ENCODE data around the gene BIRC2. TPM values are rescaled to one million over a fixed set of nuclear protein-coding genes. Genes with fewer than 3 reads are reported as not detected.
"Not testable (repeated sequence)": the region's sequence is repeated elsewhere in the genome, so short reads cannot be mapped to it uniquely, and the experiment has no call there.

BIRC2 gene
- total and polyA plus RNA-seq, 2 of the 4 experiments (the other 2 are of a cell fraction), result 48.0 to 204 TPM

DNA sequence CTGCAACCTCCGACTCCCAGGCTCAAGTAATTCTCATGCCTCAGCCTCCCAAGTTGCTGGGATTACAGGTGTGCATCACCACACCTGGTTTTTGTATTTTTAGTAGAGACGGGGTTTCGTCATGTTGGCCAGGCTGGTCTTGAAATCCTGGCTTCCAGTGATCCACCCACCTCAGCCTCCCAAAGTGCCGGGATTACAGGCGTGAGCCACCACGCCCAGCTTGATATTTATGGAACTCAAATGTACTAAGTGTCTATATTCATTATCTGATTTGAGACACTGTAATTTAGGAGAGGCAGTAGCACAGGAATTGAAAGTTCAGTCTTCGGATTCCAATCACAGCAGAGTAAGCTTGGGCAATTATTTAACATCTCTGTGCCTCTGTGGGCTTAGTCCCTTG is 5.7 kb upstream of the BIRC2 start:
- in situ Hi-C loops (cut with MboI; ENCODE audit: low sequenced_read_pairs); H4K20me1 ChIP-seq (ENCODE audit: insufficient read depth, low read length); H2AK9ac ChIP-seq (replicated peaks; ENCODE audit: low read depth, low read length, poor library complexity); H3K9me3 ChIP-seq (ENCODE audit: control insufficient read depth, insufficient read depth, low read length); H2BK5ac ChIP-seq (ENCODE audit: low read depth, low read length, poor library complexity, severe bottlenecking); H3K4me3 ChIP-seq (ENCODE audit: insufficient read depth, low read depth, low read length); H4K5ac ChIP-seq (ENCODE audit: low read depth, low read length); H3K14ac ChIP-seq (replicated peaks; ENCODE audit: low read depth, low read length); H3K56ac ChIP-seq (ENCODE audit: extremely low read depth, insufficient read depth, low read length); H3K36me3 ChIP-seq (ENCODE audit: control insufficient read depth, insufficient read depth, low read length); H2AFZ ChIP-seq (replicated peaks; ENCODE audit: low read length, poor library complexity); H3K9me1 ChIP-seq (ENCODE audit: insufficient read depth, low read length); H3K9ac ChIP-seq (ENCODE audit: low read depth, low read length); H3K27me3 ChIP-seq (ENCODE audit: control insufficient read depth, insufficient read depth, low read length); H3K4me1 ChIP-seq (ENCODE audit: control insufficient read depth, insufficient read depth, low read length); DNase-seq; H3K23ac ChIP-seq (ENCODE audit: low read depth, low read length); BruUV-seq (replicated peaks); ATAC-seq (ENCODE audit: low read depth); H3K18ac ChIP-seq (ENCODE audit: low read depth, low read length); dilution Hi-C loops (cut with HindIII; ENCODE audit: low sequenced_read_pairs, unreplicated experiment); H3K4ac ChIP-seq (ENCODE audit: low read depth, low read length); H3K4me2 ChIP-seq (ENCODE audit: low read depth, low read length); H3K27ac ChIP-seq (ENCODE audit: insufficient read depth, low read length); H4K91ac ChIP-seq (ENCODE audit: insufficient read depth, low read depth, low read length): not testable (repeated sequence)
- WGBS, 2 experiments (ENCODE audit: extremely low coverage in 2 of 2, insufficient read length in 1 of 2), result 38% methylated on average over 1 of the region's 7 CpGs; no CpG with 5 or more reads in 1 of the 2 experiments
- Histone ChIP-seq H2BK20ac (ENCODE audit: low read depth, low read length) (peak overlapping the region; percentile 72; the same call in 1 of the 2 replicates), H4K8ac (ENCODE audit: low read depth in 2 of 2, low read length in 2 of 2) (peak overlapping the region in 1 of 2 experiments; percentile 23; a peak in 1 of 4 replicates), H3K79me1 (ENCODE audit: low read depth in 1 of 2, low read length in 2 of 2) (peaks cover 0 to 11% of the 10 kb centered on the region in 2 experiments; a peak in 1 of 4 replicates), H2AK5ac (ENCODE audit: low read depth, low read length) (peak overlapping the region; percentile 37; the same call in 1 of the 2 replicates), H2BK15ac (ENCODE audit: low read depth, low read length) (0 out of 3 replicates have a peak overlapping the region, but pooled peaks have one; percentile 10), H2BK120ac (ENCODE audit: low read depth, low read length) (0 out of 2 replicates have a peak overlapping the region, but pooled peaks have one; percentile 70)
- intact Hi-C loops (cut with micrococcal nuclease), result loop anchor here (1.0 kb wide), 3 partner anchors 53 to 325 kb away; no protein-coding TSS in a partner anchor
- ChIA-PET CTCF (interaction anchor here (0.7 to 2.4 kb wide), 9 partner anchors 9 to 325 kb away, joined by 3 to 8 read pairs (median 4); no protein-coding TSS in a partner anchor), POLR2A (ENCODE audit: unreplicated experiment) (interaction anchor here (0.5 kb wide), 1 partner anchor 10 kb away, joined by 14 read pairs; no protein-coding TSS in a partner anchor)
